H1 (cell line): ENCODE measurements around the gene PANX1. TPM values are rescaled to one million over a fixed set of nuclear protein-coding genes. Genes with fewer than 3 reads are reported as not detected.
A peak's percentile ranks its signal among the peaks of the same experiment; 100 is the strongest.

ENCODE experiments used
- CTCF ChIA-PET: fragments of 300-600 bp; sonication (Branson Sonifier 250); formaldehyde crosslinking; loops from one replicate; lab custom pipeline; 2021; ENCODE audit not compliant: partially characterized antibody; lab: Charles Lee
- POLR2A ChIA-PET: fragments of 300-600 bp; sonication (Branson Sonifier 250); formaldehyde crosslinking; loops from one replicate; lab custom pipeline; 2021; ENCODE audit warnings: inconsistent platforms; ENCODE audit not compliant: partially characterized antibody; lab: Charles Lee
- DNase-seq, 2 experiments: peaks; one replicate each; pipeline versions ENCODE4 v3.0.0 to v3.0.0-alpha.2; 2010 to 2022; ENCODE audit warnings: low spot score in 2 of 2, low read depth in 1 of 2, mixed read lengths in 1 of 2
- FAIRE-seq: peaks from 2 replicates; lab custom pipeline; 2011; peaks lifted over from hg19 to GRCh38; lab: Jason Lieb, UNC
- H2AFZ ChIP-seq: 2 replicates; pipeline ENCODE4 v1.8.1; 2012; ENCODE audit warnings: low read length, inconsistent platforms
- H2AK5ac ChIP-seq: 2 replicates; pipeline ENCODE4 v1.6.1; 2013; ENCODE audit warnings: low read depth, low read length
- H2BK120ac ChIP-seq: replicated peaks from 2 replicates; pipeline ENCODE3; 2013; ENCODE audit warnings: low read depth, low read length, inconsistent platforms
- H2BK12ac ChIP-seq: 2 replicates; pipeline ENCODE4 v1.6.1; 2013; ENCODE audit warnings: low read depth, low read length
- H2BK15ac ChIP-seq: 2 replicates; pipeline ENCODE4 v1.6.1; 2013; ENCODE audit warnings: low read length
- H2BK20ac ChIP-seq: 2 replicates; pipeline ENCODE4 v1.6.1; 2013; ENCODE audit warnings: low read length
- H2BK5ac ChIP-seq: 2 replicates; pipeline ENCODE4 v1.6.1; 2013; ENCODE audit warnings: low read depth, low read length
- H3K14ac ChIP-seq: 2 replicates; pipeline ENCODE4 v1.6.1; 2013; ENCODE audit warnings: inconsistent platforms; ENCODE audit not compliant: insufficient read length
- H3K18ac ChIP-seq: 2 replicates; pipeline ENCODE4 v1.6.1; 2013; ENCODE audit warnings: low read length; ENCODE audit errors: extremely low read depth
- H3K23ac ChIP-seq: 2 replicates; pipeline ENCODE4 v1.6.1; 2013; ENCODE audit warnings: inconsistent platforms; ENCODE audit not compliant: insufficient read length
- H3K23me2 ChIP-seq: 2 replicates; pipeline ENCODE4 v1.6.1; 2013; ENCODE audit warnings: low read depth, low read length
- H3K27ac ChIP-seq: 2 replicates; pipeline ENCODE4 v1.6.1; 2011; ENCODE audit warnings: low read depth, low read length, inconsistent platforms
- H3K27me3 ChIP-seq, 4 experiments: replicated peaks in 1 of 4; 1 replicate in 1 of 4; 2 replicates in 3 of 4; pipeline versions ENCODE4 v1.6.1 to v1.8.1; 2011 to 2013; ENCODE audit warnings: low read length in 3 of 4, mild to moderate bottlenecking in 3 of 4, inconsistent platforms in 2 of 4, mixed read lengths in 2 of 4, moderate library complexity in 1 of 4; ENCODE audit not compliant: control insufficient read depth in 3 of 4, insufficient read depth in 3 of 4; ENCODE audit errors: extremely low read depth in 1 of 4
- H3K36me3 ChIP-seq, 4 experiments: 2 replicates each; pipeline versions ENCODE4 v1.6.1 to v1.8.1; 2011 to 2013; ENCODE audit warnings: mild to moderate bottlenecking in 4 of 4, low read length in 3 of 4, moderate library complexity in 2 of 4, control low read depth in 1 of 4, inconsistent platforms in 1 of 4; ENCODE audit not compliant: insufficient read depth in 4 of 4, control insufficient read depth in 2 of 4
- H3K4ac ChIP-seq: replicated peaks from 2 replicates; pipeline ENCODE3; 2013; ENCODE audit warnings: low read length, low read depth, mixed read lengths, inconsistent platforms; ENCODE audit not compliant: insufficient read length
- H3K4me1 ChIP-seq, 4 experiments: replicated peaks in 1 of 4; 1 replicate in 1 of 4; 2 replicates in 3 of 4; pipeline versions ENCODE4 v1.6.1 to v1.8.1; 2011 to 2013; ENCODE audit warnings: low read length in 3 of 4, inconsistent platforms in 2 of 4, mixed read lengths in 1 of 4; ENCODE audit not compliant: insufficient read depth in 4 of 4, control insufficient read depth in 3 of 4
- H3K4me2 ChIP-seq, 2 experiments: 2 replicates each; pipeline versions ENCODE4 v1.6.1 to v1.8.1; 2011 to 2013; ENCODE audit warnings: low read depth in 2 of 2, low read length in 2 of 2, control low read depth in 1 of 2, inconsistent platforms in 1 of 2, mild to moderate bottlenecking in 1 of 2; ENCODE audit not compliant: insufficient read depth in 1 of 2
- H3K4me3 ChIP-seq, 4 experiments: fragments of 200-600, 300-600 bp in 1 of 4; sonication (generic), shearing (Covaris generic), sonication (Bioruptor Twin) in 1 of 4; 2 replicates each; pipeline versions ENCODE4 v1.5.1 to v1.8.1; 2011 to 2016; ENCODE audit warnings: low read length in 4 of 4, low read depth in 3 of 4, control low read depth in 2 of 4, inconsistent platforms in 2 of 4, mild to moderate bottlenecking in 2 of 4, mixed read lengths in 1 of 4, moderate library complexity in 1 of 4; ENCODE audit not compliant: insufficient read depth in 2 of 4; ENCODE audit errors: extremely low read depth in 1 of 4
- H3K56ac ChIP-seq: replicated peaks from 2 replicates; pipeline ENCODE3; 2013; ENCODE audit warnings: low read depth, mild to moderate bottlenecking, mixed read lengths, low read length, inconsistent platforms; ENCODE audit not compliant: insufficient read length
- H3K79me1 ChIP-seq: 2 replicates; pipeline ENCODE4 v1.6.1; 2013; ENCODE audit warnings: low read depth, low read length, control low read depth
- H3K79me2 ChIP-seq, 2 experiments: 2 replicates each; pipeline versions ENCODE4 v1.6.1 to v1.8.1; 2012 to 2013; ENCODE audit warnings: low read length in 2 of 2, mild to moderate bottlenecking in 2 of 2, inconsistent platforms in 1 of 2; ENCODE audit not compliant: insufficient read depth in 2 of 2, control insufficient read depth in 1 of 2
- H3K9ac ChIP-seq, 4 experiments: replicated peaks in 1 of 4; 1 replicate in 1 of 4; 2 replicates in 3 of 4; pipeline versions ENCODE4 v1.6.1 to v1.8.1; 2011 to 2013; ENCODE audit warnings: low read depth in 3 of 4, low read length in 3 of 4, control low read depth in 2 of 4, mild to moderate bottlenecking in 2 of 4, moderate library complexity in 2 of 4, inconsistent platforms in 1 of 4; ENCODE audit errors: extremely low read depth in 1 of 4
- H3K9me3 ChIP-seq, 2 experiments: 2 replicates each; pipeline versions ENCODE4 v1.6.1 to v1.8.1; 2012 to 2013; ENCODE audit warnings: mild to moderate bottlenecking in 2 of 2, moderate library complexity in 2 of 2, control low read depth in 1 of 2, inconsistent platforms in 1 of 2, low read depth in 1 of 2, low read length in 1 of 2, mixed read lengths in 1 of 2; ENCODE audit not compliant: insufficient read depth in 2 of 2
- H4K20me1 ChIP-seq, 2 experiments: replicated peaks in 1 of 2; 2 replicates each; pipeline versions ENCODE3 to v1.8.1; 2011 to 2013; ENCODE audit warnings: inconsistent platforms in 2 of 2, low read length in 2 of 2, mild to moderate bottlenecking in 1 of 2; ENCODE audit not compliant: insufficient read depth in 2 of 2, control insufficient read depth in 1 of 2
- H4K5ac ChIP-seq: 2 replicates; pipeline ENCODE4 v1.6.1; 2013; ENCODE audit warnings: low read length, low read depth, mixed read lengths, inconsistent platforms; ENCODE audit not compliant: insufficient read length
- H4K8ac ChIP-seq: 2 replicates; pipeline ENCODE4 v1.8.0; 2013; ENCODE audit warnings: mild to moderate bottlenecking, moderate library complexity, low read length, inconsistent platforms; ENCODE audit not compliant: insufficient read depth; ENCODE audit errors: extremely low read depth
- H4K91ac ChIP-seq: replicated peaks from 2 replicates; pipeline ENCODE3; 2013; ENCODE audit warnings: low read length, mixed read lengths, inconsistent platforms; ENCODE audit not compliant: insufficient read length
- EZH2 ChIP-seq: fragments of 200-600 bp; sonication (generic); IDR thresholded peaks from 2 replicates; pipeline ENCODE4 v1.7.1; 2012; ENCODE audit warnings: low read depth, mild to moderate bottlenecking, moderate library complexity, low read length, inconsistent platforms; ENCODE audit not compliant: severe bottlenecking
- POLR2A ChIP-seq, 2 experiments: IDR thresholded peaks; 1 replicate in 1 of 2; 2 replicates in 1 of 2; pipeline ENCODE4 v1.6.1; 2011; ENCODE audit warnings: low read depth in 2 of 2, low read length in 2 of 2, mild to moderate bottlenecking in 2 of 2; ENCODE audit errors: control extremely low read depth in 1 of 2
- TAF1 ChIP-seq: IDR thresholded peaks from 2 replicates; pipeline ENCODE4 v1.6.1; 2011; ENCODE audit warnings: mild to moderate bottlenecking, low read depth, low read length
- TEAD4 ChIP-seq: IDR thresholded peaks from 2 replicates; pipeline ENCODE4 v1.6.1; 2012; ENCODE audit warnings: low read depth, low read length, inconsistent platforms, mixed read lengths
- WGBS, 2 experiments: shearing (Covaris generic) in 1 of 2; methylation state at CpG; one replicate each; pipeline versions ENCODE4 v1.1.6 to v1.1.7; 2013 to 2015; ENCODE audit warnings: low lambda C conversion rate in 2 of 2, mixed read lengths in 2 of 2, inconsistent platforms in 1 of 2, low coverage in 1 of 2, missing lambda C conversion rate in 1 of 2; ENCODE audit not compliant: insufficient replicate concordance in 2 of 2, insufficient coverage in 1 of 2, insufficient read length in 1 of 2; ENCODE audit errors: extremely low coverage in 1 of 2, missing lambda C conversion rate in 1 of 2; 5-methylcytosine and 5-hydroxymethylcytosine counted together
- polyA plus RNA-seq, 7 experiments: library from polyadenylated mRNA; depleted of rRNA in 3 of 7; stranded (reverse) in 5 of 7; unstranded in 2 of 7; fragments of >200 nt in 5 of 7; fragments of 200-250 nt in 2 of 7; gene quantifications; 1 replicate in 5 of 7; 2 replicates in 1 of 7; 4 replicates in 1 of 7; pipeline versions ENCODE4 v1.2.1 to v1.2.3, GENCODE V29; 2011 to 2013; ENCODE audit warnings: missing spikeins in 2 of 7, mixed read lengths in 2 of 7
- total RNA-seq: library from RNA; stranded (reverse); fragmentation: NEBNext Ultra II Directional; extraction: Animal tissue kit (Norgen Biotek cat#: 25700); gene quantifications from 2 replicates; pipeline ENCODE4 v1.2.1, GENCODE V29; 2021

The PANX1 gene
- total and polyA plus RNA-seq, 2 of the 8 experiments (the other 6 are each of a cell fraction or from before 2014, with no cell fraction given): 15.9 to 35.2 TPM

GRCh38 chr11:94133752-94134151 lies 5.1 kb downstream of the PANX1 start:
- FAIRE-seq (no peak), DNase-seq (no peak)
- Histone ChIP-seq H3K14ac (no peak overlapping the region), H3K27me3 (no peaks in the 10 kb centered on the region), H2BK120ac (no peak overlapping the region), H3K4me3 (no peak overlapping the region), H3K9ac (no peak overlapping the region), H3K23ac (no peak overlapping the region), H4K20me1 (peaks cover 38 to 49% of the 10 kb centered on the region in 2 experiments), H3K79me1 (peaks cover 22% of the 10 kb centered on the region), H3K56ac (no peak overlapping the region), H2AK5ac (no peak overlapping the region), H3K79me2 (peaks cover 67 to 98% of the 10 kb centered on the region in 2 experiments), H3K18ac (no peak overlapping the region), H3K36me3 (peaks cover 0 to 4% (median 0%) of the 10 kb centered on the region in 4 experiments; a peak in 1 of 8 replicates), H3K9me3 (no peaks in the 10 kb centered on the region)
- TF ChIP-seq POLR2A (IDR thresholded peaks at IDR 0.05; ENCODE audit: control extremely low read depth in 1 of 2, low read depth in 2 of 2, low read length in 2 of 2) (no peak), EZH2 (no peak), TAF1 (no peak), TEAD4 (no peak)
- TF ChIP-seq, all 59 proteins: peak for 0
- Histone ChIP-seq H3K4ac (no peak overlapping the region), H4K8ac (no peak overlapping the region), H2BK15ac (no peak overlapping the region), H2BK12ac (no peak overlapping the region), H2BK20ac (no peak overlapping the region), H4K91ac (no peak overlapping the region), H2AFZ (no peak overlapping the region), H4K5ac (no peak overlapping the region), H3K4me1 (peaks cover 11 to 33% (median 17%) of the 10 kb centered on the region in 4 experiments), H3K27ac (no peak overlapping the region), H3K23me2 (peaks cover 11% of the 10 kb centered on the region), H3K4me2 (peak overlapping the region; percentile 1 to 96; a peak in 2 of 4 replicates), H2BK5ac (no peak overlapping the region)
- 94% methylated on average over 4 of the region's 4 CpGs; no CpG with 5 or more reads in 1 of the 2 experiments for WGBS, 2 experiments
- ChIA-PET CTCF (interaction anchor here (1.9 kb wide), 1 partner anchor 212 kb away, joined by 4 read pairs; no protein-coding TSS in a partner anchor), POLR2A (no interaction called here)
